ENCODE measurements around the gene OSBPL8.

- TF ChIP-seq CTCF (IDR thresholded peaks at IDR 0.05; ENCODE audit: insufficient read depth, low read depth, low read length), result no peak
- TF ChIP-seq EZH2 (IDR thresholded peaks at IDR 0.05; ENCODE audit: insufficient read depth, low read length), result no peak
Observed at GRCh38 chr12:76303365-76303764, 256.2 kb downstream of the OSBPL8 start.

Data from astrocyte (in vitro differentiated cells and primary cell).